HG03159 (cell line): Measurements from ENCODE around the gene PDF.

Experiments used
- ATAC-seq: cut with Tn5 transposase; IDR thresholded peaks from one replicate; pipeline ENCODE4 v1.9.1; 2021; ENCODE audit warnings: mild to moderate bottlenecking, moderate library complexity; ENCODE audit not compliant: unreplicated experiment

Gene PDF

GRCh38 chr16:69339289-69340094 is 9.1 kb upstream of the PDF start, which contains the start of the genes COG8 and NIP7:
Gene COG8, minus strand, starts transcription at chr16:69339564. Its CDS starts 12 bp downstream, at chr16:69339552.
Gene NIP7, plus strand, starts transcription at chr16:69339772. Its CDS starts 58 bp downstream, at chr16:69339830.
- peak; percentile 86 for ATAC-seq

- no peak for ATAC-seq
Measured at GRCh38 chr16:69338557-69339288, 8.3 kb upstream of the PDF start.

GRCh38 chr16:69334696-69335095 is 4.3 kb upstream of the PDF start:
- ATAC-seq = no peak

- peak; percentile 33 for ATAC-seq
Measured at GRCh38 chr16:69329369-69330285, 761 bp downstream of the PDF start.

GRCh38 chr16:69328854-69329316 is 1.5 kb downstream of the PDF start:
- no peak for ATAC-seq

- ATAC-seq = no peak
Measured at GRCh38 chr16:69327585-69328310, 2.6 kb downstream of the PDF start.

GRCh38 chr16:69326172-69326873 is 4.1 kb downstream of the PDF start:
- ATAC-seq = no peak

- ATAC-seq = no peak
Measured at GRCh38 chr16:69325784-69326171, 4.6 kb downstream of the PDF start.

- ATAC-seq = no peak
Measured at GRCh38 chr16:69324585-69325253, 5.7 kb downstream of the PDF start.

- ATAC-seq = no peak
Measured at GRCh38 chr16:69324013-69324531, 6.3 kb downstream of the PDF start.

GRCh38 chr16:69323415-69323814 is 7.0 kb downstream of the PDF start:
- no peak for ATAC-seq

- no peak for ATAC-seq
Measured at GRCh38 chr16:69322343-69322742, 8.0 kb downstream of the PDF start.

- no peak for ATAC-seq
Measured at GRCh38 chr16:69321080-69321479, 9.3 kb downstream of the PDF start.

GRCh38 chr16:69320740-69321073 is 9.7 kb downstream of the PDF start:
- no peak for ATAC-seq

GRCh38 chr16:69319826-69320739 is 10.3 kb downstream of the PDF start:
- ATAC-seq = no peak

- ATAC-seq = no peak
Measured at GRCh38 chr16:69319381-69319780, 11.0 kb downstream of the PDF start.

- ATAC-seq = no peak
Measured at GRCh38 chr16:69318911-69319289, 11.5 kb downstream of the PDF start.
